VCaP (cell line): Measurements from ENCODE around the gene RPAP2.
"Not testable (repeated sequence)": the region's sequence is repeated elsewhere in the genome, so short reads cannot be mapped to it uniquely, and the experiment has no call there.

Experiments
- H3K27ac ChIP-seq: fragments of 450-650 bp; 2 replicates; pipeline ENCODE4 v1.5.1; 2017
- TF ChIP-seq, protein P1 (sequence below): fragments of 450-650 bp; conservative IDR thresholded peaks from 2 replicates; pipeline ENCODE4 v1.5.1; 2017; ENCODE audit warnings: mild to moderate bottlenecking, moderate library complexity

The RPAP2 gene

GRCh38 chr1:92343061-92343460 lies 44.2 kb downstream of the RPAP2 start:
- TF ChIP-seq, protein P1, sequence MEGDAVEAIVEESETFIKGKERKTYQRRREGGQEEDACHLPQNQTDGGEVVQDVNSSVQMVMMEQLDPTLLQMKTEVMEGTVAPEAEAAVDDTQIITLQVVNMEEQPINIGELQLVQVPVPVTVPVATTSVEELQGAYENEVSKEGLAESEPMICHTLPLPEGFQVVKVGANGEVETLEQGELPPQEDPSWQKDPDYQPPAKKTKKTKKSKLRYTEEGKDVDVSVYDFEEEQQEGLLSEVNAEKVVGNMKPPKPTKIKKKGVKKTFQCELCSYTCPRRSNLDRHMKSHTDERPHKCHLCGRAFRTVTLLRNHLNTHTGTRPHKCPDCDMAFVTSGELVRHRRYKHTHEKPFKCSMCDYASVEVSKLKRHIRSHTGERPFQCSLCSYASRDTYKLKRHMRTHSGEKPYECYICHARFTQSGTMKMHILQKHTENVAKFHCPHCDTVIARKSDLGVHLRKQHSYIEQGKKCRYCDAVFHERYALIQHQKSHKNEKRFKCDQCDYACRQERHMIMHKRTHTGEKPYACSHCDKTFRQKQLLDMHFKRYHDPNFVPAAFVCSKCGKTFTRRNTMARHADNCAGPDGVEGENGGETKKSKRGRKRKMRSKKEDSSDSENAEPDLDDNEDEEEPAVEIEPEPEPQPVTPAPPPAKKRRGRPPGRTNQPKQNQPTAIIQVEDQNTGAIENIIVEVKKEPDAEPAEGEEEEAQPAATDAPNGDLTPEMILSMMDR = no peak
- no peak overlapping the region for H3K27ac ChIP-seq

DNA sequence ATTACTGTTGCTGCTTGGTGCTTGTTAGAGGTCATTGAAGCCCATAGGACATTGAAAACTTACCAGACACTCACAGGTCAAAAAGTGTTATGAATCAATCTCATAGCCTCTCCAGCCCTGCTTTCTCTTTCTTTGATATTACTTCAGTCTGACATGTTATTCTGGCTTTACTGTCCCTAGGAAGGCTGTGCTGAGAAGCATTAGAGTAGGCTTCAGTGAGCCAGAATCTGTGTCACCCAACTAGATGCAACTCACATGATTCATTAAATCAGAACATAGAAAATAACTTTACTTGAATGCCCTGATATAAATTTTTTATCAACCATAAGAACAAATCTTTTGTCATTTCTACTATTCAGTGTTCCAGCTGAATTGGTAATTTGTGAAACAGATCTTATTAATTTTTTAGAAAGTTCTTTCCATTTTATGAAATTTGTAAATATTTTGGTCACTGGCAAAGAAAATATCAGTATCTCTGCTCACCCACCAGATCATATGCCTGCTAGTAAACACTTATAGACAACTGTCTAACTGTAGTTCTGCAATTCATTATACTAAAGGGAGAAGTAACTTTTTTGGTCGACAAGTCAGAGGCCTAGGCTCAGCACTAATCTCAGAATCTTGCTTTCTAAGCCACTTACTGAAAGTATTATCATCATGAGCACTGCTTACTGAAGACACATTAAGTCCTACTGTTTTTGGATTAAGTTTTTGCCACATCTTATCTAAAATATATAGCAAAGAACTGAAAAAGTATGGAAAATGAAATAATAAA lies 48.2 kb downstream of the RPAP2 start:
- TF ChIP-seq, protein P1 = no peak
- no peak overlapping the region for H3K27ac ChIP-seq

DNA sequence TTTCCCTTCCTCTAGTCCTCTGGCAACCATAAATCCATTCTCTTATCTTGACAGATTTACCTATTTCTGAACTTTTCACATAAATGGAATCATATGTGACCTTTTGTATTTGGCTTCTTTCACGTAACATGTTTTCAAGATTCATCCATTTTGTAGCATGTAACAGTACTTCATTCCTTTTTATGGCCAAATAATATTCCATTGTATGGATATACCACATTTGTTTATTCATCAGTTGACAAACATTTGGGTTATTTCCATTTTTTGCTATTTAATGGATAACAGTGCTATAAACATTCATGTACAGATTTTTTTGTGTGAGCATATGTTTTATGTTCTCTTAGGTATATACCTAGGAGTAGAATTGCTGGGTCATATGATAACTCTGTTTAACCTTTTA lies 54.0 kb downstream of the RPAP2 start:
- no peak overlapping the region for H3K27ac ChIP-seq
- TF ChIP-seq, protein P1 = no peak

DNA sequence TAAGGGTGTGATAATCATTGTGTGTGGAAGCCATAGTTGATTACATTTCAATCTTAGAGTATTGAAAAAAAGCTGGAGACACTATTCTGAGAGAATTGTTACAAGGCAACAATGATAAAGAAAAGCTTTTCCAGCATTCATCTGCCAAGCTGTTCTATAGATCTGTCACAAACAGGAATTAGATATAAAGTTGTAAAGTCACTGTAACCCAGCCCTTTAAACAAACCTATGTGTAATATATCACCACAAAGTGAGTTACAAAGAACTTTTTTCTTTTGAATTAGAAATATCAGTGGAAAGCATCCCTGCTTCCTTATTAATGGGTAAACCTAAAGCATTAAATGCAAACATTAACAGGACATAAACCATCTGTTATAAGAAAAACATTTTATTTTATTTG lies 55.4 kb downstream of the RPAP2 start:
- TF ChIP-seq, protein P1 = no peak
- H3K27ac ChIP-seq = no peak overlapping the region

DNA sequence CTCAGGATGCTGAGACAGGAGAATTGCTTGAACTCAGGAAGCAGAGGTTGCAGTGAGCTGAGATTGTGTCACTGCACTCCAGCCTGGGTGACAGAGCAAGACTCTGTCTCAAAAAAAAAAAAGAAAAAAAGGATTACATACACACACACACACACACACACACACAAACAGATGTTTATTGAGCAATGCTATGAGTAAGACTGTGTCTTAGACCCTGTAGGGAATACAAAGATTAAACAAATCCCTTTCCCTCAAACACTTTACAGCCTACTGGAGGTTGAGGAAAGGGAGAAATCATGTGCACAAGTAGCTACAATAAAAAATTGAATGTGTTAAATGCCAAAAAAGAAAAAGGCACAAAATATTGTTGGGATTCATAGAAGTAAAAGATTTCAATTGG lies 58.1 kb downstream of the RPAP2 start:
- TF ChIP-seq, protein P1 = no peak

GRCh38 chr1:92359382-92359781 lies 60.5 kb downstream of the RPAP2 start:
- not testable (repeated sequence) for H3K27ac ChIP-seq

More for the DNA sequence above, 58.1 kb downstream of the RPAP2 start:
- no peak overlapping the region for H3K27ac ChIP-seq

GRCh38 chr1:92359986-92360385 lies 61.1 kb downstream of the RPAP2 start:
- TF ChIP-seq, protein P1 = no peak
- H3K27ac ChIP-seq = no peak overlapping the region

DNA sequence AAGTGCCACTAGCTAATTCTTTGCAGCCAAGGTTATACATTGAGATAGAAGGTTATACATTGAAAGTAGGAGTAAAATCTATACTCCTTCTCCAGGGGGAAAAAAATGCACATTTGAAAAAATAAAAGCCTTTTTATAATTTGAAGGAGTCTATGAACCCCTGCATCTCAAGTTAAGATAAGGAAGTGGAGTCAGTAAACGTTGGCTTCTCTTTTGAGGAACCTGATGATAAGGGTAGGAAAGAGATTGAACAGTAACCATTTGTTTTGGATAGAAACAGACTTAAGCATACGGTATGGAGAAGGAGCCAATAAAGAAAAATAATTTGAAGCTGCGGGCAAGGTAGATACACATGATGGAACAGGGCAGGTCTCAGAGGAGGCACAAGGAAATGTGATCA lies 64.1 kb downstream of the RPAP2 start:
- H3K27ac ChIP-seq = no peak overlapping the region
- TF ChIP-seq, protein P1 = no peak
